Stimulated activated CD8-positive, alpha-beta memory T cell treated with anti-CD3 and anti-CD28 coated beads, Interleukin-15, amount 100 ng/mL, for 24 hours (primary cell): ENCODE data around the gene RPL6.
"Not testable (repeated sequence)": the region's sequence is repeated elsewhere in the genome, so short reads cannot be mapped to it uniquely, and the experiment has no call there.

Experiments used
- DNase-seq: peaks from one replicate; pipeline ENCODE4 v3.0.0-alpha.2; 2020; ENCODE audit warnings: low read depth

Gene RPL6

GRCh38 chr12:112409064-112409905 lies at the start of gene RPL6:
TSS of gene RPL6 (minus strand) at chr12:112409605. CDS start at chr12:112408656, 949 bp downstream.
- DNase-seq = peak; percentile 38

- no peak for DNase-seq
These were observed 49.3 kb upstream of the RPL6 start for GRCh38 chr12:112458751-112459150.

DNA sequence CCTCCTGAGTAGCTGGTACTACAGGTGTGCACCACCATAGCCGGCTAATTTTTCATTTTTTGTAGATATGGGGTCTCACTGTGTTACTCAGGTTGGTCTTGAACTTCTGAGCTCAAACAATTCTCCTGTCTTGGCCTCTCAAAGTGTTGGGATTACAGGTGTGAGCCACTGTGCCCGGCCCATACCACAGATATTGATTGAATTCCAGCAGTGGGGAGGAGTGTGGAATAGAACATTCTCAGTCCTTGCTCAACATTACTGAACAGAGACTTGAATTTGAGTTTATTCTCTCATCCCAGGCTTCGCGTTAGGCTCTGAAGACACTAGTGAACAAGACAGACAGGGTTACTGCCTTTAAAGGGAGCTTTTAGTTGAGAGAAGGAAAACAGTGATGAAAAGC lies 48.9 kb upstream of the RPL6 start:
- DNase-seq = no peak

DNA sequence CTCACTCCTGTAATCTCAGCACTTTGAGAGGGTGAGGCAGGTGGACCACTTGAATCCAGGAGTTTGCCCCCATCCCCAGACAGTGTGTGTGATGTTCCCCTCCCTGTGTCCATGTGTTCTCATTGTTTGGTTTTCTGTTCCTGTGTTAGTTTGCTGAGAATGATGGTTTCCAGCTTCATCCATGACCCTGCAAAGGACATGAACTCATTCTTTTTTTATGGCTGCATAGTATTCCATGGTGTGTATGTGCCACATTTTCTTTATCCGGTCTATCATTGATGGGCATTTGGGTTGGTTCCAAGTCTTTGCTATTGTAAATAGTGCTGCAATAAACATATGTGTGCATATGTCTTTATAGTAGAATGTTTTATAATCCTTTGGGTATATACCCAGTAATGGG lies 47.7 kb upstream of the RPL6 start:
- DNase-seq = not testable (repeated sequence)

GRCh38 chr12:112456029-112456428 lies 46.6 kb upstream of the RPL6 start:
- no peak for DNase-seq

- DNase-seq = no peak
These were observed 41.3 kb upstream of the RPL6 start for GRCh38 chr12:112450725-112451124.

DNA sequence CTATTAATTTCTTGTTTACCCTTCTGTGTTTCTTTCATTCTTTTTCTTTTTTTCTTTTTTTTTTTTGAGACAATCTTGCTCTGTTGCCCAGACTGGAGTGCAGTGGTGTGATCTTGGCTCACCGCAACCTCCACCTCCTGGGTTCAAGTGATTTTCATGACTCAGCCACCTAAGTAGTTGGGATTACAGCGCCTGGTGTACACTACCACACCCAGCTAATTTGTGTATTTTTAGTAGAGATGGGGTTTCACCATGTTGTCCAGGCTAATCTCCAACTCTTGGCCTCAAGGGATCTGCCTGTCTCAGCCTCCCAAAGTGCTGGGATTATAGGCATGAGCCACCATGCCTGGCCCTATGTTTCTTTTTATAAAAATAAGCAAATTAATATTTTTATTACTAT lies 38.8 kb upstream of the RPL6 start:
- not testable (repeated sequence) for DNase-seq

- no peak for DNase-seq
These were observed 37.7 kb upstream of the RPL6 start for GRCh38 chr12:112447106-112447505.

DNA sequence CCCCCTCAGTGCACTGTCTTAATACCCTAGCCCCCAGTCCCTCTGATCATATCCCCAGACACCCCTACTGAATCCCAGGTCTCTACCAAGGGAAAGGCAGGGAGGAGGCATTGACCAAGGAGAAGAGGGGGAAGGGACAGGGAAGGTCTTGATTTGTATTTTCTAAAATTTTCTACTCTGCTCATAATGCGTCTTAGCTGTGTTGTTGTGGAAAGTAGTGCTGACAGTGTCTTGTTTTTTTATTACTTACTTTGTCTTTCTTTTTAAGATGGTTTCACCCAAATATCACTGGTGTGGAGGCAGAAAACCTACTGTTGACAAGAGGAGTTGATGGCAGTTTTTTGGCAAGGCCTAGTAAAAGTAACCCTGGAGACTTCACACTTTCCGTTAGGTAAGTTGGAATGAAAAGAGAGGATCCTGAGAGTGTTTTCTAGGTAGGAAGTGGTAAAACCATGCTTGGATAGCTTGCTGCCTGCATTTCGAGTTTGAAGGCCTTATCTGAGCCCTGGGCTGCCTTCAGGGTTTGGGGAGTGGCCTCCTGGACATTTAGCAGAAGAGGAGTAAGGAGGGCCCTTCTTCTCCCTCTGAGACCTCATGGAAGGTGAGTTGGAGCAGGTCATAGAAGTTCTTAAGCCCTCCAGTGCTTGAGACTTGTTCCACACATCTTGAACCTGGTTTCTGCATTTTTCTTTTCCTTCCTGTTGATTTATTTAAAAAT lies 36.8 kb upstream of the RPL6 start:
- DNase-seq = no peak

- no peak for DNase-seq
These were observed 34.5 kb upstream of the RPL6 start for GRCh38 chr12:112443916-112444315.

DNA sequence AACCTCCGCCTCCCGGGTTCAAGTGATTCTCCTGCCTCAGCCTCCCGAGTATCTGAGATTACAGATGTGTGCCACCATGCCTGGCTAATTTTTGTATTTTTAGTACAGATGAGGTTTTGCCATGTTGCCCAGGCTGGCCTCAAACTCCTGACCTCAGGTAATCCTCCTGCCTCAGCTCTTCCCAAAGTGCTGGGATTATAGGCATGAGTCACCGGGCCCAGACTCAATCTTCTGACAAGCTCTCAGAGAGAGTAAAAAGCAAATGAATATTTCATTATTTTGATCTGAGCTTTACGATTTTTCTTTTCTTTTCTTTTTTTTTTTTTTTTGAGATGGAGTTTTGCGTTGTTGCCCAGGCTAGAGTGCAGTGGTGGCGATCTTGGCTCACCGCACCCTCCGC lies 31.2 kb upstream of the RPL6 start:
- DNase-seq = not testable (repeated sequence)

- DNase-seq = no peak
These were observed 30.4 kb upstream of the RPL6 start for GRCh38 chr12:112439769-112440168.

DNA sequence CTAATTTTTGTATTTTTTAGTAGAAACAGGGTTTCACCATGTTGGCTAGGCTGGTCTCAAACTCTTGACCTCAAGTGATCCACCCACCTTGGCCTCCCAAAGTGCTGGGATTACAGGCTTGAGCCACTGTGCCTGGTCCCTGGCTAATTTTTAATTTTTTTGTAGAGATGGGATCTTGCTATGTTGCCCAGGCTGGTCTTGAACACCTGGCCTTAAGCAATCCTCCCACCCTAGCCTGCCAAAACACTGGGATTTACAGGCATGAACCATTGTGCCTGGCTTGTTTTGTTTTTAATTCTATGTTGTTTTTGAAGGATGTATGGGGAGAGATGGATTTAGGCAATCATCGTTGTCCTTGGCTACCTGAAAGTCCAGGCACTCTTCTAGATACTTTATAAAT lies 29.2 kb upstream of the RPL6 start:
- not testable (repeated sequence) for DNase-seq

- no peak for DNase-seq
These were observed 24.1 kb upstream of the RPL6 start for GRCh38 chr12:112433551-112433950.

DNA sequence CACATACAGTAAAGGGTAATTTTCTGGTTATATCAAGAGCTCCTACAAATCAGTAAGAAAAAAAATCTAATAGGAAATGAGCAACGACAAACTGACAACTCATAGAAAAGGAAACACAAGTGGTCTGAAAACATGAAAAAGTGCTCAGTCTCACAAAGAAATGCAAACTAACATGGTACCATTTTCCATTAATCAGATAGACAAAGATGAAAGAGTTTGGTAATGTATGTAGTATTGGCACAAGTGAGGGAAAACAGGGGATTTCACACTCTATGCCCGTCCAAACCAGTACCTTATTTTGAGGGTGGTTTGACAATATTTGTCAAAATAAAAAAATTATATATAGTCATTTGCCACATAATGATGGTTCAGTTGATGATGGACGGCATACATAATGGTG lies 22.6 kb upstream of the RPL6 start:
- no peak for DNase-seq

- no peak for DNase-seq
These were observed 21.5 kb upstream of the RPL6 start for GRCh38 chr12:112430929-112431328.

DNA sequence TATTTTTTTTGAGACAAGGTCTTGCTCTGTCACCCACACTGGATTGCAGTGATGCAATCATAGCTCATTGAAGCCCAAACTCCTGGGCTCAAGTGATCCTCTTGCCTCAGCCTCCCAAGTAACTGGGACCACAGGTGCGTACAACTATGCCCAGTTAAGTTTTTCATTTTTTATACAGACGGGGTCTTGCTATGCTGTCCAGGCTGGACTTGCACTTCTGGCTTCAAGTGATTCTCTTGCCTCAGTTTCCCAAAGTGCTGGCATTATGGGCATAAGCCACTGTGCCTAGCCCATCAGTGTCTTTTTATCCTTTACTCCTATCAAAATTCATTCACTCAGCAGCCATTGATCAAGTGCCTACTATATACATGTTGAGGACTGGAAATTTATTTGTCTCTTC lies 18.4 kb upstream of the RPL6 start:
- no peak for DNase-seq

DNA sequence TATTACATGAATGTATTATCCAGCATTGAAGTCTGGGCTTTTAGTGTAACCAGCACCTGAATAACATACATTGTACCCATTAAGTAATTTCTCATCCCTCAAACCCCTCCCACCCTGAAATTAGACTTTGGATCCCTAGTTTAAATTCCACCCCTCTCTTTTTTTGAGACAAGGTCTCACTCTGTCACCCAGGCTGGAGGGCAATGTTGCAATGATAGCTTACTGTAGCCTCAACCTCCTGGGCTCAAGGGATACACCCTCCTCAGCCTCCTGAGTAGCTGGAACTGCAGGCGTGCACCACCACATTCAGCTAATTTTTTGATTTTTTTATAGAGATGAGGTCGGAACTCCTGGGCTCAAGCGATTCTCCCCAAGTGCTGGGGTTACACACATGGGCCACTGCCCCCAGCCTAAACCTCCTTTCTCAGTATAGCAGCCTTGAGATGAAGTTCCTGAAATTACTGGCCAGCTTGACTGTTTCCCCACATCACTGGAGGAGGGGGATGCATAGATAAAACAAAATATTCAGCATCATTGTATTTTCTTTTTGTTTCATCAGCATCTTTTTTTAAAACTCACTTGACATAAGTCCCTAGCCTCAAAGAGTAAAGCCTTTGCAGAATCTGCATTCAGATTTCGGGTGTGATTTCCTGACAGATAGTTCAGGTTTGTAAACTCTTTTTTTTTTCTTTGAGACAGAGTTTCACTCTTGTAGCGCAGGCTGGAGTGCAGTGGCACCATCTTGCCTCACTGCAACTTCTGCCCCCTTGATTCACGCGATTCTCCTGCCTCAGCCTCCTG lies 16.4 kb upstream of the RPL6 start:
- DNase-seq = no peak

GRCh38 chr12:112424126-112424525 lies 14.7 kb upstream of the RPL6 start:
- no peak for DNase-seq

DNA sequence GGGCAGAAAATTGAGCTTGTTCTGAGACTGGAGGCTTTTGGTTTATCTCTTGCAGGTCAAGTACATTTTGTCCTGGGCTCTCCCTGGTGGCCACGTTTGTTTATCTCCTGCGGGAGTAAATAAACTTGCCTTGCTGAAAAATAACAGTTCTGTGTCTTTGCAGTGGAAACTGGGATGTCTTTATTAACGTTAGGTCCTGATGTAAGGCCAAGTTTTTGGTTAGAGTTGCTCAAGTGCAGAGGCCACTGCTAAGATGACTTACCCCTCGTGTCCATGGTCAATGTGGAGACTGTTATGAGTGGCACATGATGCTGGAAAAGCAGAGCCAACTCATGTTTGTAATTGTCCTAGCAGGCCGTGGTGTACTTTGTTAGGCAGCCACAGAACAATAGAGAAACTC lies 13.1 kb upstream of the RPL6 start:
- no peak for DNase-seq

- no peak for DNase-seq
These were observed 12.0 kb upstream of the RPL6 start for GRCh38 chr12:112421363-112421762.

DNA sequence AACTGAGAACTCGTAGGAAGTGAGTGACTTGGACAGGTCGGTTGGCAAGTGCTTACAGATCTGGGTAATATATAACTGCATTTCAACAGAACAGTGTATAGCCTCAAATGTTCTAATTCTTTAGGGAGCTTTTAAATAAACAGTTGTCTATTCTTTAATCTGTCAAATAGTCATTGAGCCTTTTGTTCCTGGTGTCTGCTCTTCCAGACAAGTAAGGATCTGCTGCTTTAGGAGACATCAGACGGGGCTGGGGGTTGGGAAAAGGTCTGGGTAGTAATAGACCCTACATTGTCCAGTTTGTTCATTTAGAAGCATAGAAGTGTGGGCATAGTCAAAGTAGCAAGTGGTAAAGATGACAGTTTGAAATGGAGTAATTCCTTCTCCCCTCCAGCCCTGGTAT lies 11.3 kb upstream of the RPL6 start:
- no peak for DNase-seq
